ENCODE data around the gene NATD1.

Gene NATD1

GRCh38 chr17:21191698-21192097, 61.5 kb downstream of the NATD1 start:
- peak; percentile 2 for DNase-seq (ENCODE audit: low spot score)

- no peak for DNase-seq (ENCODE audit: low spot score)
Measured at GRCh38 chr17:21190078-21190477, 63.1 kb downstream of the NATD1 start.

- DNase-seq (ENCODE audit: low spot score) = no peak
Measured at GRCh38 chr17:21189361-21189760, 63.8 kb downstream of the NATD1 start.

All from NAMALWA (cell line).